Hematopoietic multipotent progenitor cell treated with erythropoietin and hydrocortisone succinate and interleukin-3 and kit ligand, for 15 days (in vitro differentiated cells): ENCODE data around the gene MAP3K1.

Source experiments
- DNase-seq: peaks from one replicate; pipeline ENCODE4 v3.0.0-alpha.2; 2015; ENCODE audit warnings: low spot score

The MAP3K1 gene

GRCh38 chr5:56909294-56910209 is 94.2 kb downstream of the MAP3K1 start, which contains the start of gene SETD9:
Gene SETD9 (plus strand): TSS chr5:56909596. CDS start chr5:56909646, 50 bp downstream.
- peak; percentile 98 for DNase-seq

- DNase-seq, result no peak
Measured at GRCh38 chr5:56910210-56910965, 95.0 kb downstream of the MAP3K1 start.

- DNase-seq, result no peak
Measured at GRCh38 chr5:56913766-56914165, 98.4 kb downstream of the MAP3K1 start.

DNA sequence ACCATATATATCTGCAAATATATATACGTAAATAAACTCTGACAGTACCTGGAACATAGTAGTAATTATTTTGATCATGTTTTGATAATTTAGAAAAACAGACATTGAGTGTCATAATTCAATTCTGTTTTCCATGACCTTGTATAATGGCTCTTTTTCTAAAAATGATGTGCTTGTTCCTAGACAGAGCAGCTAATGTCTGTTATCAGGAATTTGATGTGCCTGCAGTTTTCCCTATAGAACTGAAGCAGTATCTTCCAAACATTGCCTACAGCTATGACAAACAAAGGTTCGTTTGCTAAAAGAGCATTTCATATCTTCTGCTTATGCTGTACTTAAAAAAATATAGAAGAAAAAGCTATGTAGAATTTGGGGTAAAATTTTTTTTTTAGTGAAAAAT is 99.3 kb downstream of the MAP3K1 start:
- DNase-seq, result no peak

DNA sequence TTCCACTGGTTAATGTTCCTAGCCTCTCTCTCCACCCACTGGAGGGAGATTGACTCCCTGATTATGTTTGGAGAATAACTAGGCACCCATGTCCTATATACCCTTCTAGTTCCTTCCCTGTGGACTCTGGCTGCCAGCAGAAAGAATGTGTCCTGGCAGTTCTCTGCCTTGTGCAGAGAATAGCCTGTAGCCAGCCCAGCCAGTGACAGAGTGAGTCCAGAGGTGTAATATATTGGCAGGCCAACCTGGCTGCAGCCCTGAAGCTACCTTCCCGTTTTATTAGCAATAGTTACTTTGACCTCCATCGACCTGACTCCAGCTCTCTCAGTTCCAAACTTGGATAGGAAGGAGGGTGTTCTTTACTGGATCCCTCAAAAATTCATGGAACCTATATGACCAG is 102.2 kb downstream of the MAP3K1 start:
- DNase-seq, result no peak

DNA sequence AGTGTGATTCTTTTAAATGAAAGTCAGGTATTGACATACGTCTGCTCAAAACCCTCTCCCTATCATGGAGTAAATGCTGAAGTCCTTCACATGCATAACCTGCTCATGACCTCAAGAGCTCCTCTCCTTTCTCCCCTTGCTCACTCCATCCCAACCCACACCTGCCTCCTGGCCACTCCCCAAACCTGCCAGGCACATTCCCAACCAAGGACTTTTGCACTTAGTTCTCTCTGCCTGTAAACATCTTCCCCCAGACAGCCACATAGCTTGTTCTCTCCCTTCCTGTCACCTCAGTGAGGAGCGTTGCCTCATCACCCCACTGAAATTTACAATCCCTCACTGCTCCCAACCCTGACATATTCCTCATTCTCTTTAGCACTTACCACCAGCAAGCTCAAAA is 102.7 kb downstream of the MAP3K1 start:
- no peak for DNase-seq

DNA sequence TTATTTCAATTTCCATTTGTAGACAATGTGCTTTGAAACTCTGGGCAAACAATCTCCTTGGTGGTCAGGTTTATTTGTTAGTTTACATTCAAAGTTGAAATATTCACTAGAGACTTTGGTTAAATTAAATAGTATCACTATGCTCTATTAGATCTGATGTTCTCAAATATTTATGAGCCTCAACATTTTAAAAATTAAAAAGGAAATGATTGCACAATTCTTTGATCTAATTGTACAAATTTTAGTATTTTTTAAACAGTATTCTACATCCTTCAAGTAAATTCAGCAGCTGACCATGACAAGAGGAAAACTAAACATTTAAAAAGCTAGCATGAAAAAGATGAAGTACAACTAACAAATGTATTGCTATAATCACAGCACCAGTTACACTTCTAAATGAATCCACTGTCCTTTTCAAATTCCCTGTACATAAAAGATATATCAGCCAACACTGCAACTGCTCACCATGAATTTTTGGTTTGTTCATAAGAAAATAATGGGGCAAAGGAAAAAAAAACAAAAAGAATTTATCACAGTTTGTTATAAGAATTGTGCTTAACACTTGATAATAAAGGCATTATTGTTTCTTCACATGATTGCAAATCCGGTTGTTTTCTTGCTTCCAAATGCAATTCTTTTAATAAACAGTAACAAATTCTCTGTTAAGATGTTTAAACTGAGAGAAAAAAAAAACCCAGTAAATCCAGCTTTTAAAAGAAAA is 104.8 kb downstream of the MAP3K1 start:
- no peak for DNase-seq

DNA sequence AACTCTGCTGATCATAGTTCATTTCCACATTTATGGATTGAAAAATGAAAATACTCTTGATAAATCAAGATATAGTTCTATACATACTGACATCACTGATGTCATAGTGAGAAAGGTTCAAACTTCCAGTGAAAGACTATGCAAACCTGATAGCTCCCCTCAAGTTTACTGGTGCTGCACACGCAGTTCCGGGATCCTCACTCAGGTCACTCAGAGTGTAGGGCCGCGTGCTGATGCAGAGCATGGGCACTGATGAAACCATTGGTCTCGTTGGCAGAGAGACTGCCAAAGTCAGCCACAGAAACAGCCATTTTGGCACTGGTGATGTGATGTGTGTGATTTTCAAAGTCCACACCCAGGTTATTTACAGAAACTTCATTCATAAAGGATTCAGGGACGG is 107.6 kb downstream of the MAP3K1 start:
- DNase-seq, result no peak

DNA sequence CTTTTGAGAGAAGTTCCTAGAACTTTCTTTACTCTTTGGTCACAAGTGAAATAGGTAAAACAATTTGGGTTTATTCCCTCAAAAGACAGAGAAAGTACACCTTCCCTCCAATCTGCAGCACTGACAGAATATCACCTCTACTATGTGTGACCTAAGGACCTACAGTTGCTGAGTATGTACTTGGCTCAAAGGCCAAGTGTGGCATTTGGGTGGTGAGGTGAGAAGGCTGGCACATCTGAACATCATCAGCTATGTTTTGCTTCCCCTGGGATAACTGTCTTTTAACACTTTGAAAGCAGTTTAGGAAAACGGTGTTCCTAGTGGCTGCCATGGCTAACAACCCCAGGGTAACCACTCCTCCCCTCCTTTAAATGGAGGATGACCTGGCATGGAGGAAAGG is 119.0 kb downstream of the MAP3K1 start:
- DNase-seq, result no peak

DNA sequence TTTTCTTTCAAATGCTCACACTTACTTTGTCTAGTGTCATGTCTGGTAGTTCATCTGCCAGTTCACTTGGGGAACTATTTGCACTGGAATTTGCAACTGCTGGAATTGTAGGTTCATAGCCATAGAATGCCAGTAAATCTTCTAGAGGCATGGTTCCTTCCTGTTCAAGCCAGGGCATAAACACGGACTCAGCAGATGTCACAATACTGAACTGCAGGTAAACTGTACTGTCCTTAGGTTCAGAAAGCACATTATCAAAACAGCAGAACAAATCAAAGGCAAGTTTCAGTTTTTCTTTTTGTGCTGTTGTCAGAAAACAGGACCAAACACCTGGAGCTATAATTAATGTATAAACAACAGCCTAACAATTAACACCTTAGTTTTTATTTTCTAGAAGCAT is 123.5 kb downstream of the MAP3K1 start:
- no peak for DNase-seq

GRCh38 chr5:56941981-56942380 is 126.6 kb downstream of the MAP3K1 start:
- no peak for DNase-seq
